Measurements from ENCODE around the gene ADAM10.

Gene ADAM10

GRCh38 chr15:58742819-58743502 is 6.5 kb downstream of the ADAM10 start:
- H3K9me3 ChIP-seq, result no peaks in the 10 kb centered on the region
- no peak for TF ChIP-seq CTCF (IDR thresholded peaks at IDR 0.05)

GRCh38 chr15:58742022-58742813 is 7.3 kb downstream of the ADAM10 start:
- Histone ChIP-seq H3K36me3 (no peaks in the 10 kb centered on the region), H3K27me3 (no peaks in the 10 kb centered on the region), H3K9me3 (no peaks in the 10 kb centered on the region), H3K4me1 (ENCODE audit: control insufficient read depth in 1 of 2, insufficient read depth in 1 of 2, low read depth in 1 of 2, low read length in 1 of 2) (peaks cover 24 to 28% of the 10 kb centered on the region in 2 experiments), H3K27ac (no peak overlapping the region), H3K4me3 (ENCODE audit: low read depth in 1 of 2, low read length in 1 of 2) (no peak overlapping the region)
- TF ChIP-seq CTCF (IDR thresholded peaks at IDR 0.05), result no peak

More at GRCh38 chr15:58742819-58743502, 6.5 kb downstream of the ADAM10 start:
- Histone ChIP-seq H3K36me3 (no peaks in the 10 kb centered on the region), H3K4me3 (ENCODE audit: low read depth in 1 of 2, low read length in 1 of 2) (no peak overlapping the region), H3K27me3 (no peaks in the 10 kb centered on the region), H3K4me1 (ENCODE audit: control insufficient read depth in 1 of 2, insufficient read depth in 1 of 2, low read depth in 1 of 2, low read length in 1 of 2) (peaks cover 24 to 28% of the 10 kb centered on the region in 2 experiments), H3K27ac (no peak overlapping the region)

GRCh38 chr15:58741032-58741431 is 8.5 kb downstream of the ADAM10 start:
- no peak for TF ChIP-seq CTCF (IDR thresholded peaks at IDR 0.05)
- H3K36me3 ChIP-seq, result no peaks in the 10 kb centered on the region
- peaks cover 15 to 29% of the 10 kb centered on the region in 2 experiments for H3K4me1 ChIP-seq (ENCODE audit: control insufficient read depth in 1 of 2, insufficient read depth in 1 of 2, low read depth in 1 of 2, low read length in 1 of 2)
- no peaks in the 10 kb centered on the region for H3K9me3 ChIP-seq
- H3K4me3 ChIP-seq (ENCODE audit: low read depth in 1 of 2, low read length in 1 of 2), result no peak overlapping the region
- H3K27me3 ChIP-seq, result no peaks in the 10 kb centered on the region
- H3K27ac ChIP-seq, result no peak overlapping the region

- Histone ChIP-seq H3K4me3 (ENCODE audit: low read depth in 1 of 2, low read length in 1 of 2) (no peak overlapping the region), H3K27ac (no peak overlapping the region), H3K9me3 (no peaks in the 10 kb centered on the region), H3K4me1 (ENCODE audit: control insufficient read depth in 1 of 2, insufficient read depth in 1 of 2, low read depth in 1 of 2, low read length in 1 of 2) (peaks cover 15 to 23% of the 10 kb centered on the region in 2 experiments), H3K36me3 (no peaks in the 10 kb centered on the region), H3K27me3 (no peaks in the 10 kb centered on the region)
- TF ChIP-seq CTCF (IDR thresholded peaks at IDR 0.05), result no peak
These were observed 9.1 kb downstream of the ADAM10 start for GRCh38 chr15:58740436-58740835.

GRCh38 chr15:58738046-58738707 is 11.3 kb downstream of the ADAM10 start:
- H3K36me3 ChIP-seq, result no peaks in the 10 kb centered on the region
- no peaks in the 10 kb centered on the region for H3K9me3 ChIP-seq
- H3K27ac ChIP-seq, result peak overlapping the region; percentile 70
- no peak overlapping the region for H3K4me3 ChIP-seq (ENCODE audit: low read depth in 1 of 2, low read length in 1 of 2)
- peaks cover 15 to 22% of the 10 kb centered on the region in 2 experiments for H3K4me1 ChIP-seq (ENCODE audit: control insufficient read depth in 1 of 2, insufficient read depth in 1 of 2, low read depth in 1 of 2, low read length in 1 of 2)
- TF ChIP-seq CTCF (IDR thresholded peaks at IDR 0.05), result no peak
- H3K27me3 ChIP-seq, result no peaks in the 10 kb centered on the region

All from neutrophil (primary cell).